COLO668 (cell line): ENCODE results near the gene SHISAL1.
A peak's percentile ranks its signal among the peaks of the same experiment; 100 is the strongest.

Experiments used
- DNase-seq: peaks from one replicate; lab custom pipeline; 2025; ENCODE audit not compliant: unreplicated experiment; lab: John Stamatoyannopoulos, UW

SHISAL1 gene

DNA sequence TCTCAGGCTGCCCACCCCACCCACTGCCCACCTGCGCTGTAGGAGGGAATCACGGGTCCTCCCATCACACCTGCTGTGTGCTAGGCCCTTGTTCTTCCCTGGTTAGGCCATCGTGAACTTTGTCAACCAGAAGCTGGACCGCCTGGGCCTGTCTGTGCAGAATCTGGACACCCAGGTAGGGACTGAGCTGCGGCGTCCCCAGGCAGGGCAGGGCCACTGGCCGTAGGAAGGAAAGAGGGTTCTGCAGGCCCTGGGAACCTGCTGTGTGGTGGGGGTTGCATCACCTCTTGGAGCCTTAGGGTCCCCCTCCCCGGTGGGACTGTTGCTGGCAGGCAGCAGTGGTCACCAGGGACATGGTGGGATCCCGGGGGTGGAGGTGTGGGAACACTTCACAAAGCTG, 116.5 kb downstream of the SHISAL1 start:
- no peak for DNase-seq

DNA sequence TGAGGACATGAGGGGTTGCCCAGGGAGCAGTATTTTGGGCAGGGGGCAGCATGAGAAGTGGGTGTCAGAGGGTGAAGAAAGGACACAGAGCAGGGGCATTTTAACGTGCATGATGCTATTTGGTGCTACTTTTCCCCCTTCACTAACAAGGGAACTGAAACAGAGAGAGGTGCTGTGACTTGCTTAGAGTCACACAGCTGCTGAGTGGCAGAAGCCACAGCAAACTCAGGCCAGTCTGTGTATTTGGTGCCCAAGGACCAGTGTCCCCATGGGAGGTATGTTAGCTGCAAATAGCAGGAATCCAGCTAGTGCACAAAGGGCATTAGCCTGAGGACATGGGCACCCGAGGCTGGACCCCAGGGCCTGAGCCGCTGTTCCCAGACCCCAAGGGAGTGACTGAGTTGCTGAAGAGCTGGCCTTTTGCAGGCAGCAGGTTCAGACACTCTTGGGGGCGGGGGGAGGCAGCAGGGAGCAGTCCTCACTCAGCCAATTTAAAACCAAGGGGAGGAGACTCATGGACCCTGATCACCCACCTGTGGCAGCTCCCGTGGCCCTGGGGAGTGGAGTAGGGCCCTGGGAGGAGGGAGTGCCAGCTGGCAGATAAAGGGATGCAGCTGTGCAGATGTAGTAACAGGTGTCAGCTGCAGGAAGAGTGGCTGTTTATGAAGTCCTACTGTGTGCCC, 117.4 kb downstream of the SHISAL1 start:
- peak; percentile 15 for DNase-seq

DNA sequence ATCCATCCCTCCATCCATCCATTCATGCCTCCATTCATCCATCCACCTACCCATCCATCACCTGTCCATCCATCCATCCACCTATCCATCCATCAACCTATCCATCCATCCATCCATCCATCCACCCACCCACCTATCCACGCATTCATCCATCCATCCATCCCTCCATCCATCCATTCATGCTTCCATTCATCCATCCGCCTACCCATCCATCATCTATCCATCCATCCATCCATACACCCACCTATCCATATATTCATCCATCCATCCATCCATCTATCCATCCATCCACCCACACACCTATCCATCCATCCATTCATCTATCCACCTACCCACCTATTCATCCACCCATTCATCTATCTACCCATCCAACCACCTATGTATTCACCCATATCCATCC, 118.2 kb downstream of the SHISAL1 start:
- no peak for DNase-seq
